Cardiac fibroblast (primary cell): ENCODE data around the gene FAM98B.

Source experiments
- DNase-seq, 2 donors: peaks; one replicate each; pipeline versions ENCODE4 v3.0.0 to v3.0.0-alpha.2; 2010; ENCODE audit warnings: low read depth in 2 of 2
- H3K4me3 ChIP-seq, 2 donors: replicated peaks in 1 of 2; 1 replicate in 1 of 2; 2 replicates in 1 of 2; pipeline ENCODE4 v1.5.1; 2011; ENCODE audit warnings: low read depth in 2 of 2, low read length in 2 of 2, mild to moderate bottlenecking in 2 of 2, moderate library complexity in 1 of 2
- CTCF ChIP-seq: IDR thresholded peaks from one replicate; pipeline ENCODE4 v1.5.1; 2011; ENCODE audit warnings: low read depth, mild to moderate bottlenecking, low read length, inconsistent platforms

Gene FAM98B

DNA sequence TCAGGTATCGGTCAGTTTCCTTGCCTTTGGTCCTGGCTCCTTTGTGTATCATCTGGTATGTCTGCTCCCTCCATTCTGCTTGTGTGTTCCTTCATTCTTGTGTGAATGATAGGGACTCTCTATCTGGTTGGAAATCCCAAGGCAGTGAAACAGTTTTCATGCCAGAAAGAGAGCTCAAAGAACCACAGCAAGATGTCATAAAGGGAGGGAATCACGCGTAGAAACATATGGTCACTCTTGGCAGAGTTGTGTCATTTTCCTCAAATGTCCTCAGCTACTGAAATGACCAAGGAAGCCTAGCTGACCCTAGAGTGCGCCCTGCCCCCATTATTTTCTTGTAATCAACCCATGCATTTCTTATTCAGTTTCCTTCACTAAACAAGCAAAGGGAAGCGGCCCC is 62.7 kb downstream of the FAM98B start:
- TF ChIP-seq CTCF: no peak
- H3K4me3 ChIP-seq: no peak overlapping the region
- DNase-seq: no peak

DNA sequence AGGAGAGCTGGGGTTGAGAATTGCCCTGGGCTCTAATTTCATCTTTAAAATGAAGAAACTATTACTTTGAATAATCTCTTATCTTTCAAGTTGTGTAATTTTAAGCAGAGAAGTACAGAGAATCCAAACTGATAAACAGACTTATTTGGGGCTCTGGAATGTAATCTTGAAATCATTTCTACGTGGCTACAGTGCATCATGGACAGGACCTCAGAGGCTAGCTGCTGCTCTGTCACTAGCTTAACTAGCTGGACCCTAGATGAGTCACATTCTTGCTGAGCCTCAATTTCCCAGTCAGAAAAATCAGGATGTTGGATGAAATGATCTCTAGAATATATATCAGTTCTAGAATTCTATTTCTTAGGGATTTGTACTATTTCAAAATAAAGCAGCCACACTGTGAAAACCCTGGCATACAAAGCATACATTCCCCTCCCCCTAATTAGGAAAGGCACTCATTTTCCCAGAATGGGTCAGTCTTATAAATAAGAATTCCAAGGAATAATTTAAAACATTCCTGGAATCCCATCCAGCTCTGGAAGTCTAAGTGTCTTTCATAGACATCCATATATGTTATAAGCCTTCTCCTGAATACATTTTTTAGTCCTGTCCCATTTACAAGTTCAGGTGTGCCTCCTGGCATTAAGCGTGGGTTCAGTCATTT is 63.5 kb downstream of the FAM98B start:
- no peak for TF ChIP-seq CTCF
- peak in 1 of 2 donors; percentile 10 for DNase-seq
- no peak overlapping the region for H3K4me3 ChIP-seq

DNA sequence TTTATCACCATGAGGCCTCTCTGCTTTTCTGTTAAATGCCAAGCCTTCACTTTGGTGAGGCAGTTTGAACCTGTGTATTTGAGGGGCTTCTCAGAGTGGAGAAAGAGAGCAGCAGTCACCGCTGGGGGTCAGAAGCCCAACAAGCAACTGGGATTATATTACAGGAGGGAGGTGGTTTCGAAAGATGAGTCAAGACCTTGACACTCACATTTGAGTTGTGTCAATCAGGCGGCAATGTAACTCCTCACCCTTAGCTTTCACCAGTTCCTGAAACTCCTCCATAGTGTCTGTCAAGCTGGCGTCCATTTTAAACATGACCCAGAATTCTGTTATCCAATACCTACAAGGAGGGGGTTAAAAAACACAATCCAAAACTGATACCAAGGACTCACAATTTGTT is 64.2 kb downstream of the FAM98B start:
- TF ChIP-seq CTCF: no peak
- H3K4me3 ChIP-seq: no peak overlapping the region
- DNase-seq: no peak

DNA sequence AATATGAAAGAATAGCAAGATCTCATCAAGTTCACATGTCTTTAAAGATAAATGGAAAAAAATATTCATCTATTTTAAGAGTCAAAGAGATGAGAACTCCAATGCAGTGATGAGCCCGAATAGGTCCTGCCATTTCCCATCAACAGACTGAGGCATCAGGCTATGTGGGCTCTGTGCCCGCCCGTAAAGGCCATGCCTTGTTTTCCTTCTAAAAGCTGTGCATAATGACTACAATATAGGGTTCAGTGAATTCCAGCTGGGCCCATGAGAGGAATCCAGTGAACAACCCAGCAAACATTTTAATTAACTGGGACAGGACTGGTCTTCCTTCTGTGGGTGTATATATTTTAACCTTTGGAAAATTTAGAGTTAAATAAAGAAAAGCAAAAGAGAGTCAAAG is 66.1 kb downstream of the FAM98B start:
- TF ChIP-seq CTCF: no peak
- no peak overlapping the region for H3K4me3 ChIP-seq
- DNase-seq: no peak

GRCh38 chr15:38521316-38521715 is 67.4 kb downstream of the FAM98B start:
- no peak for TF ChIP-seq CTCF
- no peak for DNase-seq
- H3K4me3 ChIP-seq: no peak overlapping the region

DNA sequence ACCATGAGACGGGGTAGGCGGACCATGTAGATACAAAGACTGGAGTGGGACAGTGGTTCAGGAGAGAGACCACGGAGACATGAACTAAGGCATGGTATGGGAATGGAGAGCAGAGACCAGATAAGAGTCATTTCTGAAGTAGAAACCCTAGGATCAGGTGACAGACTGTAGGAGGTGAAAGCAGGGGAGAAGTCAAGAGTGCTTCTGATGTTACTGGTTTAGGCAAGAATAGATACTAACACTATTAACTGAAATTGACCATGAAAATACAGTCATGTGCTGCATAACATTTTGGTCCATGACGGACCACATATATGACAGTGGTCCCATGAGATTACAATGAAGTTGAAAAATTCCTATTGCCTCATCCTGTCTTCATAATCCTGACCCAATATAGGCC is 69.0 kb downstream of the FAM98B start:
- no peak for TF ChIP-seq CTCF
- no peak overlapping the region for H3K4me3 ChIP-seq
- no peak for DNase-seq

- DNase-seq: peak in 1 of 2 donors; percentile 63
- H3K4me3 ChIP-seq: no peak overlapping the region
- TF ChIP-seq CTCF: no peak
Measured at GRCh38 chr15:38524156-38524555, 70.2 kb downstream of the FAM98B start.
